MM.1S (cell line): Measurements from ENCODE around the gene FBN2.

Source experiments
- DNase-seq: peaks from one replicate; pipeline ENCODE4 v3.0.0-alpha.2; 2015
- H2AFZ ChIP-seq: fragments of 300-600 bp; sonication (generic); 2 replicates; pipeline ENCODE4 v1.6.0; 2016; ENCODE audit warnings: antibody characterized with exemption, low read length
- H3F3A ChIP-seq: fragments of 300-600 bp; sonication (generic); 2 replicates; pipeline ENCODE4 v1.6.1; 2016; ENCODE audit warnings: mild to moderate bottlenecking, antibody characterized with exemption, low read length, moderate library complexity, mixed read lengths; ENCODE audit not compliant: insufficient read depth
- H3K27ac ChIP-seq: fragments of 300-600 bp; sonication (generic); 2 replicates; pipeline ENCODE4 v1.5.1; 2016; ENCODE audit warnings: mild to moderate bottlenecking, low read length
- H3K27me3 ChIP-seq: fragments of 300-600 bp; sonication (generic); replicated peaks from 2 replicates; pipeline ENCODE4 v1.6.0; 2016; ENCODE audit warnings: low read length; ENCODE audit not compliant: insufficient read depth
- H3K36me3 ChIP-seq: fragments of 300-600 bp; sonication (generic); replicated peaks from 2 replicates; pipeline ENCODE4 v1.6.1; 2016; ENCODE audit warnings: mild to moderate bottlenecking, low read length, mixed read lengths; ENCODE audit not compliant: insufficient read depth
- H3K4me1 ChIP-seq: fragments of 300-600 bp; sonication (generic); 2 replicates; pipeline ENCODE4 v1.6.1; 2016; ENCODE audit warnings: low read length, mixed read lengths
- H3K4me2 ChIP-seq: fragments of 300-600 bp; sonication (generic); 2 replicates; pipeline ENCODE4 v1.6.0; 2016; ENCODE audit warnings: low read depth, low read length
- H3K4me3 ChIP-seq: fragments of 300-600 bp; sonication (generic); 2 replicates; pipeline ENCODE4 v1.5.1; 2016; ENCODE audit warnings: low read length, mixed read lengths
- H3K79me2 ChIP-seq: fragments of 300-600 bp; sonication (generic); 2 replicates; pipeline ENCODE4 v1.6.1; 2016; ENCODE audit warnings: mixed run types, low read length, mixed read lengths
- H3K9ac ChIP-seq: fragments of 300-600 bp; sonication (generic); 2 replicates; pipeline ENCODE4 v1.6.1; 2016; ENCODE audit warnings: low read length, mixed read lengths
- H3K9me2 ChIP-seq: fragments of 300-600 bp; sonication (generic); replicated peaks from 2 replicates; pipeline ENCODE4 v1.6.1; 2016; ENCODE audit warnings: mild to moderate bottlenecking, low read length, mixed read lengths; ENCODE audit not compliant: insufficient read depth
- H3K9me3 ChIP-seq: fragments of 300-600 bp; sonication (generic); replicated peaks from 2 replicates; pipeline ENCODE4 v1.6.1; 2016; ENCODE audit warnings: mild to moderate bottlenecking, low read length, mixed read lengths; ENCODE audit not compliant: insufficient read depth
- H4K20me1 ChIP-seq: fragments of 300-600 bp; sonication (generic); 2 replicates; pipeline ENCODE4 v1.6.1; 2016; ENCODE audit warnings: mild to moderate bottlenecking, low read length, moderate library complexity, mixed read lengths; ENCODE audit not compliant: insufficient read depth
- CTCF ChIP-seq: fragments of 300-600 bp; sonication (generic); IDR thresholded peaks from 2 replicates; pipeline ENCODE4 v1.5.1; 2016; ENCODE audit warnings: antibody characterized with exemption, low read length, mixed read lengths
- EZH2 ChIP-seq: fragments of 300-600 bp; sonication (generic); optimal IDR thresholded peaks from 2 replicates; pipeline ENCODE3; 2017; ENCODE audit warnings: low read depth, mild to moderate bottlenecking, antibody characterized with exemption, low read length, mixed read lengths
- EZH2phosphoT487 ChIP-seq: fragments of 300-600 bp; sonication (generic); IDR thresholded peaks from 2 replicates; pipeline ENCODE4 v1.6.1; 2018; ENCODE audit warnings: antibody characterized with exemption, low read length

Gene FBN2

DNA sequence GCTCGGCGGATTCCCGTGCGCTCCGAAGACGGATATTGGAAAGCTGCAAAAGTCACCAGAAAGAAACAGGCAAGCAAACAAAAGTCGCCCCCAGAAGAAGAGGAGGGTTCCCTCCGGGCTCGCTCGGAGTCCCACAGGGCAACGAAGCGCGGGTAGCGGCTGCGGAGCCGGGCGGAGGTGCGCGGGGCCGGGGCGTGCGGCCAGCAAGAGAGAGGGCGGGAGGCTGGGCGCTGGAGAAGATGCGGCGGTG lies at the start of gene FBN2:
TSS of gene FBN2 (minus strand) at position 246 of the 250 bp plus-strand sequence. CDS start 642 bp downstream, outside the sequence.
- Histone ChIP-seq H3K9ac (peak within 1 kb of the TSS; percentile 36; the same call in 1 of the 2 replicates), H3K4me3 (peak within 1 kb of the TSS; percentile 70), H3K4me1 (no peaks in the 10 kb centered on the region), H3F3A (no peaks in the 10 kb centered on the region), H2AFZ (peak within 1 kb of the TSS; percentile 84), H3K79me2 (no peaks in the 10 kb centered on the region), H3K36me3 (no peaks in the 10 kb centered on the region), H4K20me1 (no peaks in the 10 kb centered on the region), H3K27ac (no peak within 1 kb of the TSS), H3K4me2 (peak within 1 kb of the TSS; percentile 99), H3K27me3 (no peaks in the 10 kb centered on the region), H3K9me3 (no peaks in the 10 kb centered on the region), H3K9me2 (no peaks in the 10 kb centered on the region)
- DNase-seq: no peak
- TF ChIP-seq CTCF (no peak), EZH2phosphoT487 (no peak), EZH2 (no peak)

GRCh38 chr5:128587275-128587674 lies 49.2 kb upstream of the FBN2 start:
- H3K9me3 ChIP-seq: no peaks in the 10 kb centered on the region
- no peak overlapping the region for H3K27ac ChIP-seq

DNA sequence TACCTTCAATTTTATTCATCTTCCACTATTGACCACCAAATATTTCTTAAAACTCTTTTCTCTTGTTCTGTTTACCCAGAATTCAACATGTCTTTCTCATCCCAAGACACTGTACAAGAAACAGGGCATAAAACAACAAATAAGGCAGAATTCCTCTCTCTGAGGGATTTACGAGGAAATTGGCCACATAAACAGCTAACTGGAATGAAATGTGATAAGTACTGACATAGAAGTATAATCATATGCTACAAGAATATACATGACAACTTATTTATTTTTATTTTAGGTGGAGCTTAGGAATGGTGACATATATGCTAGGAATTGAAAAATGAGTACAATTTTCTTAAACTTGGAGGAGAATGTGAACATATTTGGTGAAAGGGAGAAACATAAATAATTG lies 48.8 kb upstream of the FBN2 start:
- TF ChIP-seq EZH2 (no peak), CTCF (no peak), EZH2phosphoT487 (no peak)
- Histone ChIP-seq H3F3A (no peaks in the 10 kb centered on the region), H3K9me3 (no peaks in the 10 kb centered on the region), H3K36me3 (no peaks in the 10 kb centered on the region), H3K4me2 (no peak overlapping the region), H3K79me2 (no peaks in the 10 kb centered on the region), H3K27ac (no peak overlapping the region), H4K20me1 (no peaks in the 10 kb centered on the region), H3K27me3 (no peaks in the 10 kb centered on the region), H3K4me3 (no peak overlapping the region), H3K4me1 (no peaks in the 10 kb centered on the region), H3K9ac (no peak overlapping the region), H3K9me2 (no peaks in the 10 kb centered on the region), H2AFZ (no peak overlapping the region)
- no peak for DNase-seq

More at GRCh38 chr5:128587275-128587674, 49.2 kb upstream of the FBN2 start:
- no peak overlapping the region for H3K9ac ChIP-seq
- no peaks in the 10 kb centered on the region for H3K79me2 ChIP-seq
- H2AFZ ChIP-seq: no peak overlapping the region
- no peak for DNase-seq
- H3K36me3 ChIP-seq: no peaks in the 10 kb centered on the region
- H3K4me2 ChIP-seq: no peak overlapping the region
- no peaks in the 10 kb centered on the region for H3K27me3 ChIP-seq
- H4K20me1 ChIP-seq: no peaks in the 10 kb centered on the region
- H3K9me2 ChIP-seq: no peaks in the 10 kb centered on the region
- H3K4me1 ChIP-seq: no peaks in the 10 kb centered on the region
- no peak for TF ChIP-seq EZH2
- no peak for TF ChIP-seq EZH2phosphoT487
- TF ChIP-seq CTCF: no peak
- no peaks in the 10 kb centered on the region for H3F3A ChIP-seq
- H3K4me3 ChIP-seq: no peak overlapping the region

GRCh38 chr5:128579639-128580038 lies 41.6 kb upstream of the FBN2 start:
- Histone ChIP-seq H3K27ac (no peak overlapping the region), H3K4me2 (no peak overlapping the region), H3F3A (no peaks in the 10 kb centered on the region), H3K27me3 (no peaks in the 10 kb centered on the region), H3K9me3 (no peaks in the 10 kb centered on the region), H3K4me1 (no peaks in the 10 kb centered on the region), H3K4me3 (no peak overlapping the region), H3K9ac (no peak overlapping the region), H3K79me2 (no peaks in the 10 kb centered on the region), H2AFZ (no peak overlapping the region), H4K20me1 (no peaks in the 10 kb centered on the region), H3K36me3 (no peaks in the 10 kb centered on the region), H3K9me2 (no peaks in the 10 kb centered on the region)
- TF ChIP-seq EZH2phosphoT487 (no peak), CTCF (no peak), EZH2 (no peak)
- no peak for DNase-seq
